Measurements from ENCODE around the gene FAM120A.

The FAM120A gene

DNA sequence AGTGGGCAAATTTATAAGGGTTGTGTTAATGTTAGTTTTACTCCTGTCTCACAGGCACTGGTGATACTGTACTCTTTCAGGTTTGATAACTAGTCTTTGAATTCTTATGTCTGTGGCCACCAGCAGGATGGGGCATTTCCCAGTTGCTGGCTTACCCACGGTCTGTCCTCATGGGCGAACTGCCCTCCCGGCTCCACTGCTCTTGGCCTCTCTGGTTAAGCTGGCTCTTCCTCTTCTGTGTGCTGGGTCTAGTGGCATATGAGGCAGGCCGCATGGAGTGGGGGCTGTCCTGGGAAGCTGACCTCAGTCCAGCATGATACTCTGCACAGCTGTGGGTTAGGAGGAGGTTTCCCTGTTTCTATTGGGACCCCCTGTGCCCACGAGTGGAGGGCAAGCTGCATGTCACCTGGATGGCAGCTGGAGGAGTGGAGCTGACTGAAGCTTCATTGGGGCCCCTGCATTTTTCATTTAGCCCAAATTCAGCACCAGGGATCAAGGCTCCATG, 144.4 kb downstream of the FAM120A start:
- TF ChIP-seq, protein P1, sequence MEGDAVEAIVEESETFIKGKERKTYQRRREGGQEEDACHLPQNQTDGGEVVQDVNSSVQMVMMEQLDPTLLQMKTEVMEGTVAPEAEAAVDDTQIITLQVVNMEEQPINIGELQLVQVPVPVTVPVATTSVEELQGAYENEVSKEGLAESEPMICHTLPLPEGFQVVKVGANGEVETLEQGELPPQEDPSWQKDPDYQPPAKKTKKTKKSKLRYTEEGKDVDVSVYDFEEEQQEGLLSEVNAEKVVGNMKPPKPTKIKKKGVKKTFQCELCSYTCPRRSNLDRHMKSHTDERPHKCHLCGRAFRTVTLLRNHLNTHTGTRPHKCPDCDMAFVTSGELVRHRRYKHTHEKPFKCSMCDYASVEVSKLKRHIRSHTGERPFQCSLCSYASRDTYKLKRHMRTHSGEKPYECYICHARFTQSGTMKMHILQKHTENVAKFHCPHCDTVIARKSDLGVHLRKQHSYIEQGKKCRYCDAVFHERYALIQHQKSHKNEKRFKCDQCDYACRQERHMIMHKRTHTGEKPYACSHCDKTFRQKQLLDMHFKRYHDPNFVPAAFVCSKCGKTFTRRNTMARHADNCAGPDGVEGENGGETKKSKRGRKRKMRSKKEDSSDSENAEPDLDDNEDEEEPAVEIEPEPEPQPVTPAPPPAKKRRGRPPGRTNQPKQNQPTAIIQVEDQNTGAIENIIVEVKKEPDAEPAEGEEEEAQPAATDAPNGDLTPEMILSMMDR (IDR thresholded peaks at IDR 0.05; ENCODE audit: low read depth, low read length) = no peak
- DNase-seq (ENCODE audit: extremely low read depth, low read depth) = no peak

DNA sequence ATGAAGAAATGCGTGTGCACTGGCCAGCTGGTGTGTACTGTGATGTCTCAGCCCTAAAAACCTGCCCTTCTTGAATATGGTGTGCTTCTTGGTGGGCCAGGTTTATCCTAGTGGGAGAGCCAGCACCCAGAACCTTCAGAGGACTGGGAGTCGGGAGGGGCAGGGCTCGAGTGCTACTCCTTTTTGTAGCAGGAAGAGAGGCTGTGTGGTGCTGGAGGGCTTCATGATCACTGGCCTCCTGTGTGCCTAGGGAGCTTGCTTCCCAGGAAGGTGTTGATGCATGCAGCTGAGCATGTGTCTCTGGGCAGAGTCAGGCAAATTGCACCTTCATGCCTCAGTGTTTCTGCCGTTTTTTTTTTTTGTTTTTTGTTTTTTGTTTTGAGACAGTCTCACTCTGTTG, 144.9 kb downstream of the FAM120A start:
- no peak for DNase-seq (ENCODE audit: extremely low read depth, low read depth)
- TF ChIP-seq, protein P1 (IDR thresholded peaks at IDR 0.05; ENCODE audit: low read depth, low read length) = no peak

DNA sequence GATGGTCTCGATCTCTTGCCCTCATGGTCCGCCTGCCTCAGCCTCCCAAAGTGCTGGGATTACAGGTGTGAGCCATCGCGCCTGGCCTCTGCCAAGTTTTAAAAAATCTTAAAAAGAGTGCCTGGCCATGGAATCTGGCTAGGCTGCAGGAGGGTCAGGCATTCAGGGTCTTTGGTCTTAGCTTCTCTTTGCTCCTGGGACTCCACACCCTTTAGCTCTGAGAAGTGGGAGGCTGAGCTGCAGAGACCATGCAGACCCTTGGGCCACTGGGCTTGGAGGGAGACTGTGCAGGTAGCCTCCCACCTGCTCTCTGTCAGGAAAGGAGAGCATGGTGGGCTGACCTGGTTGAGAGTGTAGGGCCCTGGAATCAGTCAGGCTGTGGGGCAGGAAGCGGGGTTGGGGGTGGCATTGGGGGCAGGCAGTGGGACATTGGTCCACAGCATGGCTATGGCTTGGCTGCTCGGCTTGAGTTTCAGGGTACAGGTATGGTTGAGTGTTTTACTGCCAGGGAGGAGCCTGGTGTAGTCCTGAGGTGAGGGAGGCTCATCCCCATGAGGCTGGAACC, 145.7 kb downstream of the FAM120A start:
- DNase-seq (ENCODE audit: extremely low read depth, low read depth) = no peak
- TF ChIP-seq, protein P1 (IDR thresholded peaks at IDR 0.05; ENCODE audit: low read depth, low read length) = no peak

DNA sequence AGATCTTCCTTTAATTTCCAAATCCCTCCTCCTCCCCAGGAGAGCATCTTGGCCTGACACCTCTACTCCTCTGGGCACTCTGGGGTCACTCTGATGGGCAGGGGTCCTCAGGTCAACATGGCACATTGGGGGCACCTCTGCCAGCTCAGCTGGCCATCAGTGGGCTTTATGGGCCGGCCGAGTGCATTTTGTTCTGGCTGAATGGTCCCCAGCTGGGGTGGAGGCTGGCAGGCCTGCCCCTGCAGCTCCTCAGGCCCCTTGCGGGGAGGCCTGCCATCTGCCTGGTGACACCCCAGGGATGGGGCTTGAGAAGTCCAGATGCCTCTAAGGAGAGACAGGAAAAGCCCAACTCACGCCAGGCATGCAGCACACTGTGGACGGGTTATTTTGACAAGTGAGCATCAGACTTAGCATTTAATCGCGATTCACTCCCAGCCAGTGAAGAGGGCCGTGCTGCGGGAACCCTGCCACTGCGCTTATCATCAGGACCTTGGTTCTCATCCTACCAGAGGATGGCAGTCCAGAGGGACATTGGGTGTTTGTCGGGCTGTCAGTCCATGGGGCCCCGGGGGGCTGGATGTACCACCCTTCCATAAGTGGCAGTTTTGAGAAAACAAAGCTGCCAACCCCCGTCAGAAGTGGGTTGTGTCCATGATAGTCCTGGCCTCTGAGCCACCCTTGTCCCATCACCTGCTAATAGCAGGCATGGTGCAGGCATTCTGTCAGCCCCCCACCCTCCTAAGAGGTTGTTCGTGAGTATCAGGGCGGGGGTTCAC, 146.6 kb downstream of the FAM120A start:
- TF ChIP-seq, protein P1 (IDR thresholded peaks at IDR 0.05; ENCODE audit: low read depth, low read length) = no peak
- DNase-seq (ENCODE audit: extremely low read depth, low read depth) = no peak

DNA sequence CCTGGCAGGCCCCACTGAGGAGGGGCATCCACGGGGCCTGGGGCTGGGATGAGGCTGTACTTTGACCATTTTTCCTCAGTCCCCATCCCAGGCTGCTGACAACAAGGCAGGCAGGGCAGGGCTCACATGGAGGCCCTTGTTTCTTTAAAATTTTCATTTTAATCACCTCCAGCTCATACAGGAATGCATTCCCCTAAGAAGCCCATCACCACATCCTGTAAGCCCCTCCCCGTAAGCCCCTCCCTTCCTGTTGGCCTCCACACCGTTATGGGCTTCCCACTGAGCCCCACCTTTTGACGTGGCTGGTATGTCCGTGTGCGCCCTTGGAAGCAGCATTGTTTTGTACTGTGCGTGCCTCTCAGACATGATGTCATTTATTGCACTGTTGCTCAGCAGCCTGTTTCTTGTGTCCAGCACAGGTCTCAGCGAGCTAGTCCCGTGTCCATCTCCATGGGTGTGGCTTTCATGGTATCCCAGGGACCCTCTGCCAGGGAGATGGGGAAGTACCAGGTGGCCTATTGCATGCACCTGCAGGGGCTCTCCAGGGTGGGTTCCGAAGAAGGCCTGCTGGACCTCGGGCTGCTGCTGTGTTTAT, 147.3 kb downstream of the FAM120A start:
- no peak for DNase-seq (ENCODE audit: extremely low read depth, low read depth)
- TF ChIP-seq, protein P1 (IDR thresholded peaks at IDR 0.05; ENCODE audit: low read depth, low read length) = no peak

DNA sequence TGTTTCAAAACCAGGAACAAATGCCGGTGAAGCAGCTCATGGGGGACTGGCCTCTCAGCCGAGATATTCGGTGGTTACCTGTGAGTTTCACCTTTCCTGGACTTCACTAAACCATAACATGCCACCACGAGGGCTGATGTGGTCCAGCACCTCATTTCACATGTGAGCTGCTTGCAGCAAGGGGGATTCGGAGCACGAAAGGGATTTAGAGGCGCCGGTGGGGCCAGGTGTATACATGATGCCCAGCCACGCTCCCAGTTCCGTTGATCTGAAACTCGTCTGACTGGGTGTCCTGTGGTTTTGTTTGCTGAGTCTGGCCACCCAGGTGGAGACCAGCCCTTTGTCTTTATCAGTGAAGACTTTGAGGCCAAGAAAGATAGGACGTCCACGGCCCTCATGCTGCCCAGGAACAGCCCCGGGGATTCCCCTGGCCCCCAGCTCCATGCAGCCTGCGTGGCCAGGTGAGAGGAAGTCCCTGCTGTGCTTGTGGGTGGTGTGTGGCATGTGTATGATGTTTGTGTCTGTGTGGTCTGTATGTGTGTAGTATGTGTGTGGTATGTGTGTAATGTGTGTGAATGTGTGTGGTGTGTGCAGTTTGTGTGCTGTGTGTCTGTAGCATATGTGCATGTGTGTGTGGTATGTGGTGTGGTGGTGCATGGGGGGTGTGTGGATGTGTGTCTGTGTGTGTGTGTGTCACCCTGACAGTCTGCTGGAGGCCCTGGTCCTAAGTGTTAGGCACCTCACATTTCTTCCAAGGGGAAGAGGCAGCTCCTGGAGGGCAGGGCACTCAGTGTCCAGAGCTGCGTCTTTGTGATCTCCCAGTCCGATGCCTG, 148.3 kb downstream of the FAM120A start:
- DNase-seq (ENCODE audit: extremely low read depth, low read depth) = no peak
- TF ChIP-seq, protein P1 (IDR thresholded peaks at IDR 0.05; ENCODE audit: low read depth, low read length) = no peak
